GM19438 (cell line): ENCODE results near the gene RASAL3.

Experiments
- ATAC-seq: cut with Tn5 transposase; IDR thresholded peaks from one replicate; pipeline ENCODE4 v1.9.1; 2021; ENCODE audit warnings: low read depth; ENCODE audit not compliant: unreplicated experiment

RASAL3 gene

GRCh38 chr19:15436012-15436825 is 28.1 kb downstream of the RASAL3 start:
- ATAC-seq: no peak

- ATAC-seq: no peak
Observed at GRCh38 chr19:15433519-15434069, 30.8 kb downstream of the RASAL3 start.

GRCh38 chr19:15432629-15433518 is 31.5 kb downstream of the RASAL3 start:
- ATAC-seq: peak; percentile 56

GRCh38 chr19:15432018-15432494 is 32.3 kb downstream of the RASAL3 start:
- ATAC-seq: no peak

DNA sequence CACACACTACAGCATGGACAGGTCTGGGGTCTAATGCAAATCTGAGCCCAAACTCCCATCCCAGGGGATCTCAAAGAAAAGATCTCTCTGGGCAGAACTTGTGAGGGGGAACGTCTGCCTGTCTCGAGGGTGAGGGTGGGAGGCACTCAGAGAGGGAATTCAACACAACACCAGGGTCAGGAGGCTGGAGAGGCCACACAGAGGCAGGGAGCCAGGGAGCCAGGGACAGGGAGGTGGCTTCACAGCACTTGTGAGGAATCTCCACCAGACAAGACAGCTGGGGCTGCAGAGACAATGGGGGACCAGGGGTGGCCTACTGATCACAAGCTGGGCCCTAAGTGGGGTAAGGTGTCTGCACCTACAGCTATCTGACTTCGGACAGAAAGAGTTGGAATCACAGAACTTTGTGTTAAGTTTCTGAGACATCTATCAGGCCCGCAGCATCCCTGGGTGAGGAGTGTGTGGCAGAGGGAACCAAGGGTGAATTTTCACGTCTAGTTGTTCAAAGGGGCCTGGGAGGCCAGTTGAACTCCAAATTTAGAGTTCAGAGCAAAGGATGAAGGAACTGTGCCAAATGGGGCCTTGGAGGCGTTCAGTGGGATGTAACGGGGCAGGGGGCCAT is 32.8 kb downstream of the RASAL3 start:
- no peak for ATAC-seq

- ATAC-seq: no peak
Observed at GRCh38 chr19:15430526-15431120, 33.7 kb downstream of the RASAL3 start.

DNA sequence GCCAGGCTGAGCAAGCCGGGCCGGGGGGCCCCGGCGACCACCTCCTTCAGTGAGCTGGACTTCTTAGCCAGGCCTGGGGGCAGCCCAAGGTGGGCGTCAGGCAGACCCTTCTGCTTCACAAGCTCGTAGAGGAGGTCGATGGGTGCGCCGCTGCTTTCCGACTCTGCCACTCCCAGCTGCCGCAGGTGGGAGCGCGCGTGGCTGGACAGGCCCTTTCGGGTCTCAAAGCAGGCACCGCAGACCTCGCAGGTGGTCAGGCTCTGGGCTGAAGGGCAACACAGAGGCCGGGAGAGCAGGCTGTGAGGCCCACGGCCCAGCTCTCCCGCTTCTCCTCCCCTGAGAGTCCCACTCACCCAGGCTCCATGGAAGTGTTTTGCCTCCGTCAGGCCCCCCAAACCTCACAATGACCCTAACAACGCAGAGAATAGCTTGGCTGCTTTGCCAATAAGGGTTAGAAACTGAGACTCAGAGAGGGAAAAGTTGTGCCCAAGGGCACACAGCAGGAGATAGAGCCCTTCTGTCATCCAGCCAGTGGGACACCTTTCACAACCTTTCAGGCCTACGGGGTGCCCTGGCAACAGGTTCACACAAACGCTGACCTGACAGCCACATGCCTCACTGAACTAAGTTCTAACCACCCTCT is 34.4 kb downstream of the RASAL3 start:
- ATAC-seq: no peak

GRCh38 chr19:15428956-15429824 is 35.2 kb downstream of the RASAL3 start:
- ATAC-seq: no peak

GRCh38 chr19:15427991-15428471 is 36.3 kb downstream of the RASAL3 start:
- ATAC-seq: no peak

- ATAC-seq: no peak
Observed at GRCh38 chr19:15427350-15427700, 37.0 kb downstream of the RASAL3 start.

DNA sequence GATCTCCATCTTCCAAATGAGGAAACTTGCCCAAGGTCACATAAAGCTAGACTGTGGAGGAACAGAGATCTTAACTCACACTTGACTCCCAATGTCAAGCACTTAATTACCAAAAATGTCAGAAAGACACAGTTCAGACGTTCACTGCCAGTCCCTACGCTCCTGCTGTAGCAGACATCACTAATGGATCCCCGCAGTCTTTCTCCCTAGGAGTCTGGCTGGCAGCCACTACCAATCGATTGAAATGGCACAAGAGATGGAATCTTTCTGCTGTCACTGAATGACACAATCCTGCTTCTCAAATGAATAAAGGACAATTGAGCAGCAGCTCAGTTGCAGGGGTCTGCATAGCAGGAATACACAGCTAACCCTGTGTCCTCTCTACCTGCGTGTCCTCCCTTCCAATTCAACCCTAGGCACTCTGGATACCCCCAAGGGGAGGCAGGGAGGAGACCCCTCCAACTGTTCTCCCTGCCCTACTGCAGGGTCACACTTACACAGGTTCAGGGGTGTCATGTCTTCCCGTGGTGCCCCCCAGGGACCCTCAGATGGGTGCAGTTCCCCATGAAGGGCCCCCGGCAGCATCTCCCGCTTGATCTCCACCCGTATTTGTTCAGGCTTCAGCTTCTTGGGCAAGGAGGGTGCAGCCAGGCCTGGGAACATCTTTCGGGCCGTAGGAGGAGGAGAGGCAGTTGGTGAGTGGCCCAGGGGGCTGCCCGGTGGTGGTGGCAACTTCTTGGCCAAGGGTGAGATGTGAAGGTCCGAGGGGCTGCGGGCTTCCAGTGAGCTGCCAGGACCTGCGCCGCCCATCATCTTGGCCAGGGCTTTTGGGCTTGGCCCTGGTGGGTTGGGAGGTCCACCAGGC is 37.6 kb downstream of the RASAL3 start:
- no peak for ATAC-seq

DNA sequence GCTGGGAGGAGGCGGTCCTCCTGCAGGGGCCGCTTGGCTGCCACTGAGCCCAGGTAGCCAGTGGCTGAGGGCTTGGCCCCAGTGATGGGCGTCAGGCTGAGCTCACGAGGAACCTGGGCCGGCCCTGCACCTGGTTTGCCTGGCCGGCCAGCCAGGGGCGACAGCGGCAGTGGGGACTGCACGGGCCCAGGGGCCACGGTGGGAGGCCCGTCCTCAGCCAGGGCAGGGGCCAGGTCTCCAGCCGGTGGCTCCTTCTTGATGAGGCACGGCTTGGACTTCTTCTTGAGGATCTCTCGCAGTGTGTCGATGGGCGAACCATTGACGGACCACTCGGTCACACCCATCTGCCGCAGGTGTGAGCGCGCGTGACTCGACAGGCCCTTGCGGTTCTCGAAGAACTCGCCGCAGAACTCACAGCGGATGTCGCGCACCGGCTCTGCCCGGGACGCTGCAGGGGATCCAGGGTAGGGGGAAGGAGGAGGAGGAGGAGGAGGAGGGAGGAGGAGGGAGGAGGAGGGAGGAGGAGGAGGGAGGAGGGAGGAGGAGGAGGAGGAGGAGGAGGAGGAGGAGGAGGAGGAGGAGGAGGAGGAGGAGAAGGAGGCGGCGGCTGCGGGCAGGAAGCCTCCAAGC is 38.9 kb downstream of the RASAL3 start:
- ATAC-seq: no peak

DNA sequence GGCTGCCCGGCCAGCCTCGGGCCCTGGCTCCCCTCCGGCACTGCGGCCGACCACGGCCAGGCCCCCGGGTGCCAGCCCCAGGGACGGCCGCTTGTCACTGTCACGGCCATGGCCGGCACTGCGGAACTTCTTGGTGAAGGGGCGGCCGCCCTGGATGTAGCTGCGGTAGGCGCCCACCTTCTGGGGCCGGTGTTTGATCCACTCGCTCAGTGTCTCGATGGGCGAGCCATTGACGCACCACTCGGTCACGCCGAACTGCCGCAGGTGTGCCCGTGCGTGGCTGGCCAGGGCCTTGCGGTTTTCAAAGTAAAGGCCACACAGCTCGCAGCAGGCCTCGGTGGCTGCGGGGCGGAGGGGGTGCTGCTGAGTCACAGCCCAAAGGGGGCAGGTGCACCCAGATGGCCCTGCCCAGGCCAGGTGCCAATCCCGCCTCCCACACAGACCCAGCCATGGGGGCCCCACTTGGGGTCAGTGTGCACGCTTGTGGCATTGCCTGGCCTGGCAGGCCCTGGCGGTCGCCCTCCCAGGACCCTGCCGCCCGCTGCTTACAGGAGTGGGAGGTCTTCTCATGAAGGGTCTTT is 39.6 kb downstream of the RASAL3 start:
- ATAC-seq: no peak

DNA sequence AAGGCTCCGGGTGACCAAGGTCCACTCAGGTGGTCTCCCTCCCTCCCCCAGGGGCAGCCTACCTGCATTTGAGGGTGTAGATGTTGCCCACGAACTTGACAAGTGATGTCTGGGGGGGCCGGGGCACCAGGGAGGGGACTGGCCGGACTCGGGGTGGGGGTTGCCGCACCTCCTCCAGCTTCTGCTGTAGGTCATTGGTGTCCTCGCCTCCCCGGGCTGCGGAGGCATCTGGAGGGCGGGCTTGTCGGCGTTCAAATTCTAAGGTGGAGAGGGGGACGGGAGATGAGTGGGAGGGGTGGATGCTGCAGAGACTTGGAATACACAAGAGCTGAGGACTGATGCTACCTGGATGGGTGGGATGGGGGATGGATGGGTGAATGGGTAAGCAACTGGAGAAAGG is 40.2 kb downstream of the RASAL3 start:
- ATAC-seq: no peak

- ATAC-seq: no peak
Observed at GRCh38 chr19:15423130-15423529, 41.2 kb downstream of the RASAL3 start.

DNA sequence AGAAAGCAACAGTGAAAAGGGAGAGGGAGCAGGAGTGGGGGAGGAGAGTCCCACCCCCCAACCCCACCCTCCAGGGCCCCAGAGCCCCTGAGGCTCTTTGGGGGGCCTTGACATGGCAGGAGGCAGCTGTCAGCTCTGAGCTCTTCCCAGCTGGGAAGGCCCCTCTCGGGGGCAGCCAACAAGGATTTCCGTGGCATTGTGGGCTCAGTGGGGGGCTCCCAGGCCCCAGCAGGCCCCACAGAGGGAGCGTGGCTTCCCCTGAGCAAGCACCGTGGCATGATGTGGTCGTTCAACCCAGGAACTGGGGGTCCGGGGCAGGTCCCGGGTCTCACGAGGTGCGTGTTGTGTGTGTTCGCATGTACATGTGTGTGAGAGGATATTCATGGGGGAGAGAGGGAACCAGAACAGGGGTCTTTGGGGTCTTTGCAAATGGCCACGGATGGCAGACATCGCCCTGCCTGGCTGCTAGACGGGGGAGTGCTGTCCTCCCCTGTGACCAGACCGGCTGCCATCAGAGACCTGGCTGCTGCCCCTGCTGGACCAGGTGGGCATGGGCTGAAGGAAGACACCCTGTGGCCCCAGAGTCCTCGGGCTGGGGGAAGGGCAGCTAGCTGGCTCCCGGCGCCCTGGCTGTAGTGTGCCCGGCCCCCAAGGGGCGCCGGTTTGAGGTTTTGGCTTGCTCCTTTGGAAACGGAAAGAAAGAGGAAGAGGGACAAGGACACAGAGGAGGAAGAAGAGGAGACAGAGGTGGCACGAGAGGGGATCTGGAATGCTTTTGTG is 41.9 kb downstream of the RASAL3 start:
- no peak for ATAC-seq
